IMR-90 (cell line): ENCODE results near the gene USP53. TPM values are rescaled to one million over a fixed set of nuclear protein-coding genes. Genes with fewer than 3 reads are reported as not detected.

Experiments used
- polyA plus RNA-seq, 3 experiments: library from polyadenylated mRNA; depleted of rRNA; stranded (reverse); fragments of >200 nt; gene quantifications; 2 replicates each; pipeline ENCODE4 v1.2.3, GENCODE V29; 2012; ENCODE audit warnings: low replicate concordance in 1 of 3
- total RNA-seq: library from RNA; depleted of rRNA; stranded (reverse); fragments of >200 nt; gene quantifications from 2 replicates; pipeline ENCODE4 v1.2.3, GENCODE V29; 2012; rRNA removed

The USP53 gene
- total and polyA plus RNA-seq, 2 of the 4 experiments (the other 2 are of a cell fraction), result 11.2 to 24.0 TPM

Other genes starting within 250 kb of the USP53 start
- under 0.01 and 0.18 TPM in 2 replicates for gene MYOZ2, start 76.9 kb upstream of the USP53 start, total RNA-seq
- gene MYOZ2, start 76.9 kb upstream of the USP53 start, polyA plus RNA-seq (2012; rRNA removed), result 0.14 and 0.17 TPM in 2 replicates
- gene FABP2, start 109.4 kb downstream of the USP53 start, total RNA-seq, result not detected in 2 replicates
- gene FABP2, start 109.4 kb downstream of the USP53 start, polyA plus RNA-seq (2012; rRNA removed), result not detected in 2 replicates